ENCODE results near the gene CYBRD1.
"Not testable (repeated sequence)": the region's sequence is repeated elsewhere in the genome, so short reads cannot be mapped to it uniquely, and the experiment has no call there.

Gene CYBRD1

GRCh38 chr2:171523088-171524017 is 1.1 kb downstream of the CYBRD1 start:
- no peak for DNase-seq (ENCODE audit: low read depth)
- no peak for TF ChIP-seq CTCF (IDR thresholded peaks at IDR 0.05; ENCODE audit: control insufficient read depth, extremely low read depth, insufficient read depth)
- peak overlapping the region; percentile 28 for H3K4me3 ChIP-seq (ENCODE audit: low read depth, low read length)

GRCh38 chr2:171524018-171524401 is 1.7 kb downstream of the CYBRD1 start:
- no peak overlapping the region for H3K4me3 ChIP-seq (ENCODE audit: low read depth, low read length)
- DNase-seq (ENCODE audit: low read depth), result no peak
- no peak for TF ChIP-seq CTCF (IDR thresholded peaks at IDR 0.05; ENCODE audit: control insufficient read depth, extremely low read depth, insufficient read depth)

GRCh38 chr2:171529914-171530313 is 7.6 kb downstream of the CYBRD1 start:
- no peak for DNase-seq (ENCODE audit: low read depth)
- H3K4me3 ChIP-seq (ENCODE audit: low read depth, low read length), result no peak overlapping the region
- TF ChIP-seq CTCF (IDR thresholded peaks at IDR 0.05; ENCODE audit: control insufficient read depth, extremely low read depth, insufficient read depth), result peak; percentile 9; the same call in 1 of the 2 replicates

GRCh38 chr2:171530378-171530777 is 8.1 kb downstream of the CYBRD1 start:
- no peak overlapping the region for H3K4me3 ChIP-seq (ENCODE audit: low read depth, low read length)
- no peak for DNase-seq (ENCODE audit: low read depth)
- no peak for TF ChIP-seq CTCF (IDR thresholded peaks at IDR 0.05; ENCODE audit: control insufficient read depth, extremely low read depth, insufficient read depth)

- H3K4me3 ChIP-seq (ENCODE audit: low read depth, low read length), result not testable (repeated sequence)
Measured at GRCh38 chr2:171530859-171531258, 8.6 kb downstream of the CYBRD1 start.

GRCh38 chr2:171531291-171531690 is 9.0 kb downstream of the CYBRD1 start:
- TF ChIP-seq CTCF (IDR thresholded peaks at IDR 0.05; ENCODE audit: control insufficient read depth, extremely low read depth, insufficient read depth), result no peak
- no peak overlapping the region for H3K4me3 ChIP-seq (ENCODE audit: low read depth, low read length)
- DNase-seq (ENCODE audit: low read depth), result no peak

More at GRCh38 chr2:171530859-171531258, 8.6 kb downstream of the CYBRD1 start:
- DNase-seq (ENCODE audit: low read depth), result not testable (repeated sequence)

- no peak for TF ChIP-seq CTCF (IDR thresholded peaks at IDR 0.05; ENCODE audit: control insufficient read depth, extremely low read depth, insufficient read depth)
- no peak overlapping the region for H3K4me3 ChIP-seq (ENCODE audit: low read depth, low read length)
- no peak for DNase-seq (ENCODE audit: low read depth)
Measured at GRCh38 chr2:171531836-171532450, 9.7 kb downstream of the CYBRD1 start.
